HG03354 (cell line): ENCODE data around the gene KHDRBS1.
"Not testable (repeated sequence)": the region's sequence is repeated elsewhere in the genome, so short reads cannot be mapped to it uniquely, and the experiment has no call there.

Experiments used
- ATAC-seq: cut with Tn5 transposase; IDR thresholded peaks from one replicate; pipeline ENCODE4 v1.9.1; 2021; ENCODE audit warnings: mild to moderate bottlenecking; ENCODE audit not compliant: unreplicated experiment, poor library complexity, severe bottlenecking

The KHDRBS1 gene

DNA sequence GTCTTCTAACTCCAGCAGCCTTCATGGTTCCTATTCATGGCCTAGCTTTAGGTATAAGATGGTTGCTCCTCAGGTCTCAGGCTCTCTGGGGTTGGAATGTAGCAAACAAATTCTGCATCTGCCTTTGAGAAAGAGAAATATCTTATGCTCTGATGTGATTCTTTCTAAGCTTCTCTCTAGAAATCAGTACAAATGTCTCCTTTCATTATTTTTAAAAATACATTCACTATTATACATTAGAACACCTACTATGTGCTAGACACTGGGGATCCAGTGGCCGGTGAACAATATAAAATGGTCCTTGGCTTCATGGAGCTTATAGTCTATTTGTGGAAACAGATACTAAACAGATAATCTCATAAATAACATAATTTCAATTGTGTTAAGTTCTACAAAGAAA is 42.9 kb downstream of the KHDRBS1 start:
- ATAC-seq = no peak

- no peak for ATAC-seq
Measured at GRCh38 chr1:32060914-32061313, 47.2 kb downstream of the KHDRBS1 start.

- no peak for ATAC-seq
Measured at GRCh38 chr1:32062867-32063230, 49.2 kb downstream of the KHDRBS1 start.

DNA sequence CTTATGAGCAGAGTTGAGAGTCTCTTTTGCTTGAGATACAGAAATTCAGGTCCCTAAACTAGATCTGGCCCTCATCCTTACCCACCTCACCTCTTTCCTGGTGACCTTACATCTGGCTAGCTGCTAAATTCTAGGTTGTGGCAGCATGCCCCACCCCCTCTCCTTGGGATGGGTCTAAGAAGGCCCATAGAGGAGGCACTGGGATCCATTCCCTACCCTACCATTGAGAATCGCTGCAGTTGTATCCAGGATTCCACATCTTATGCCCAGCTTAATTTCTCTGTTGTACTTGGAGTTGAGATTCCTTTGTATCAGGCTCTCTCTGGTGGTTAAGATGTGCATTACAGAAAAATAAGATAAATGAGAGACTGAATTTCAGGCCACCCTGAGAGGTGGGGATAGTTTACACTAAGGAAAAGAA is 49.6 kb downstream of the KHDRBS1 start:
- no peak for ATAC-seq

DNA sequence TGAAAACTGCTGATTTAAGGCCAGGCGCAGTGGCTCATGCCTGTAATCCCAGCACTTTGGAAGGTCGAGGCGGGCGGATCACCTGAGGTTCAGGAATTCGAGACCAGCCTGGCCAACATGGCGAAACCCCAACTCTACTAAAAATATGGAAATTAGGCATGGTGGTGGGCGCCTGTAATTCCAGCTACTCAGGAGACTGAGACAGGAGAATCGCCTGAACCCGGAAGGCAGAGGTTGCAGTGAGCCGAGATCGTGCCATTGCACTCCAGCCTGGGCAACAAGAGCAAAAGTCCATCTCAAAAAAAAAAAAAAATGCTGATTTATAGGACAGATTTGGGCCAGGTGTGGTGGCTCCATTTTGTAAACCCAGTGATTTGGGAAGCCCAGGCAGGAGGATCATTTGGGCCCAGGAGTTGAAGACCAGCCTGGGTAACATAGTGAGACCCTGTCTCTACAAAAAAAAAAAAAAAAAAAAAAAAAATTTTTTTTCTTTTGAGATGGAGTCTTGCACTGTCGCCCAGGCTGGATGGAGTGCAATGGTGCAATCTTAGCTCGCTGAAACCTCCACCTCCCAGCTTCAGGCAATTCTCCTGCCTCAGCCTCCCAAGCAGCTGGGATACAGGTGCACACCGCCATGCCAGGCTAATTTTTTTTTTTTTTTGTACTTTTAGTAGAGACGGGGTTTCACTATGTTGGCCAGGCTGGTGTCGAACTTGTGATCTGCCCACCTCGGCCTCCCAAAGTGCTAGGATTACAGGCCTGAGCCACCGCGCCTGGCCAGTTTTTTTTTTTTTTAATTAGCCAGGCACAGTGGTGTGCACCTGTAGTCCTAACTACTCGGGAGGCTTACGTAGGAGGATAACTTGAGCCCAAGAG is 52.2 kb downstream of the KHDRBS1 start:
- not testable (repeated sequence) for ATAC-seq

DNA sequence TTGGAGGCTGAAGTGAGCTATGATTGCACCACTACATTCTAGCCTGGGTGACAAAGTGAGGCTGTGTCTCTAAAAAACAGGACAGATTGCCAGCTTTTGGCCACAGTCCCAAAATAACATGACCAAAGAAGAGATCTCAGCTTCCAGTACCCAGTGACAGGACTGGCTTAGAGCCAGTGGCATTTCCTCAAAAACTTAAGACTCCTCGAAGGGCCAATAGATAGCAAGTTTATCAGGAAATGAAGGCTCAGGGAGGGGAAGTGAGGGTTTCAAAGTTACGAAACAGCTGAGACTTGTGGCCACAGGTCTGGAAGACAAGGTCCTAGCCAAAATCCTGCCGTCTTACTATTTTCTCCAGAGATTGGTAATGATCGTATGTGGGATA is 52.8 kb downstream of the KHDRBS1 start:
- no peak for ATAC-seq

DNA sequence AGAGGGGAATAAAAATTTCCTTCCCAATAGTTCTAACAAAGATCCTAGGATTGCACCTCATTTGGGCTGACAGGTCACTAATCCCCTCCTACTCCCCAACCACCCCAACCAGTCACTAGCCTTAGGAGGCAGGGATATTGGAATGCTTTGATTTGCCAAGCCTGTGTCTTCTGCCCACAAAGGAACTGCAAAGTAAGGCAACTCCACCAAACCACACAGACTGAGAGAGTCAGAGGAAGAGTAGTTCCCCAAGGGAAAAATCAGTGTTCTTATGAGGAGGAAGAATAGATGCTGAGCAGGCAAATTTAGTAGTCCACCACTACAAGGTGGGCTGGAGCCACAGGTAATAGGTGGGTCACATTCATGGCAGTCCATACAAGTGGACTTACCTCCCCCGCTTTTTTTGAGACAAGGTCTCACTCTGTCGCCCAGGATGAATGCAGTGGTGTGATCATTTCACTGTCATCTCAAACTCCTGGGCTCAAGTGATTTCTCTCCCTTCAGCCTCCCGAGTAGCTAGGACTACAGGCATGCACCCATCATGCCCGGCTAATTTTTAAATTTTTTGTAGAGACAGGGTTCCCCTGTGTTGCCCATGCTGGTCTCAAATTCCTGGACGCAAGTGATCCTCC is 55.4 kb downstream of the KHDRBS1 start:
- ATAC-seq = no peak

DNA sequence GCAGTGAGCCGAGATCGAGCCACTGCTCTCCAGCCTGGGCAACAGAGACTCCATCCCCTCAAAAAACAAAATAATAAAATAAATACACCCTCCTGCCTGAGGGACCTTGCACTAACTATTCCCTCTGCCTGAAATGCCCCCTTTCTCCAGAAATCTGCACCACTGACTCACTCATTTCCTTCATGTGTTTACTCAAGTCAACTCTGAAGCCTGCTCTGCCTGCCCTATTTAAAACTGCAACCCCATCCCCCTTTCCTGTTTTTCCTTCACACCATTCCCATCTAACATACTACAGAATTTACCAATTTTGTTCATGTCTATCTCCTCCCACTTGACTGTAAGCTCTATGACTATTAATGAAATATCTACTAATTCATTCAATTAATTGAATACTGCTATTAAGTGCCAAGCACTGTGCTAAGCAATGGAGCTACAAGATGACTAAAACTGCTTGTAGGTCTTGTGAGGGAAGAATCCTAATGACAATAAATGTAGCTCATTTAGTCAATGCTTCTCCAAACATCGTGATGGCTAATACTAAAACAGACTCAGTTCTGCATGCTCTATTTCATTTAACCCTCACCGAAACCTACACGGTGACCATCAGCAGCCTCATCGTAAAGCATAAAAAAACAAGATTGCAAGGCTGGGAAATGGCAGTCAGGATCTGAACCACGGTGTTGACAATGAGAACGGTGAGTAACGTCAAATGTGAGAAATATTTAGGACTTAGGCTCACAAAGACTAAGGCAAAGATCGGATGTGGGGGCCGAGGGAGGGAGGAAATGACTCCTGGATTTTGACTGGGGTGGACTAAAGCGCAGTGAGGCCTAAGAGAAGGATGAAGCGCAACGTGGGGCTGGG is 58.3 kb downstream of the KHDRBS1 start:
- ATAC-seq = no peak

GRCh38 chr1:32072622-32073298 is 59.1 kb downstream of the KHDRBS1 start, which contains the start of gene TMEM39B:
Gene TMEM39B, plus strand, starts transcription at chr1:32072939. Its CDS starts 109 bp downstream, at chr1:32073048.
- ATAC-seq = peak; percentile 89

GRCh38 chr1:32073299-32074229 is 59.9 kb downstream of the KHDRBS1 start:
- ATAC-seq = peak; percentile 26

DNA sequence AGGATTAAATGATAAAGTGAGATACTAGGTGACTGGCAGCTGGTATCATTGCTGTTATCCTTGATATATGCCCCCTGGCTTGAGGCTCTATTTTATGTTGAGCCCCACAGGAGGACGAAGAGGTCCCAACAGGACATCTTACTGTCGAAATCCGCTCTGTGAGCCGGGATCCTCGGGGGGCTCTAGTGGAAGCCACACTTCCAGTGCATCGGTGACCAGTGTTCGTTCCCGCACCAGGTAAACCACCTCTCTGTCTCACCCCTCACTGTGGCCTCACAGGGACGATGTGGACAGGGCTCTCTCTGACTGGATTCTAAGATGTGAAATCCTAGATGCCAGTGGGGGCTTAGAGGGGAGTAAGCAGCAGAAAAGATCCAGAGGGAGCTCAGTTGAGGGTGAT is 61.2 kb downstream of the KHDRBS1 start:
- ATAC-seq = no peak

DNA sequence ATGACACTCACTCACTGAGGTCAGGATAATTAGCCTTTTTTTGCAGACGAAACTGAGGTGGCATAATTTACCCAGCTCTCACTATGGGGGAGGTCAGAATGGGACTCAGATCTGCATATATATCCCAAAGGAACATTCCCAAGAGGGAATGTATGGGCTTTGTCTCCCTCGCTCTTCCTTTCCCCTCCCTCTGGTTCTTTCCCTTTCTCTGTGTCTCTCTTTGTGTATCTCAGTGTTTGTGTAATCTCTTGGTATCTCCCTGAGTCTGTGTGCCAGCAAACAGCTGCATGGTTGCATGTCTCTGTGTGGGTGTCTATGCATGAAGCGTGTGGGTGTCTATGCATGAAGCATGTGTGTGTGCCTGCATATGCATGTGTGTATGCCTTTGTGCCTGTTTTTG is 63.8 kb downstream of the KHDRBS1 start:
- ATAC-seq = no peak

DNA sequence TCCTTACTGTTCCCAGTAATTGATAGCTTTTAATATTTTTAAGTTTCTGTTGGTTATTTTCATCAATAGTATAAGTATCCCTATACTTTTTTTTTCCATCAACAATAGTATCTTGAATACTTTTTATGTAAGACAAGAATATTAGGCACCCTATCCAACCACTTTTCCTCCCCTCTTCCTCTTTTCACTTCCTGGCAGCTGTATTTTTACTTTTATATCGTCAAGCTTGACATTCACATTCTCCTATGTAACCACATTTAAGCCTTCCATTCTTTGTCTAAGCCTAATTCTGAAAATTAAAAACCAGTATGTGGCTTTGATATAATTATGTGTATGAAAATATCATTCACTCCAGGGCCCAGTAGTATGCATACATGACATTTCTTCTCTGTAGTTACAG is 68.4 kb downstream of the KHDRBS1 start:
- no peak for ATAC-seq

DNA sequence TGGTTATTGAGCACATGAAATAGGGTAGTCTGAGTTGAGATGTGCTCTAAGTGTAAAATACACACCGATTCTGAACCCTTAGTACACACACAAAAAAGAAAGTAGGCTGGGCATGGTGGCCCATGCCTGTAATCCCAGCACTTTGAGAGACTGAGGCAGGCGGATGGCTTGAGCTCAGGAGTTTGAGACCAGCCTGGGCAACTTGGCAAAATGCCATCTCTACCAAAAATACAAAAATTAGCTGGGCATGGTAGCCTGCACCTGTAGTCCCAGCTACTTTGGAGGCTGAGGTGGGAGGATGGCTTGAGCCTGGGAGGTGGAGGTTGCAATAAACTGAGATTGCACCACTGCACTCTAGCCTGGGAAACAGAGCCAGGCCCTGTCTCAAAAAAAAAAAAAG is 72.7 kb downstream of the KHDRBS1 start:
- ATAC-seq = not testable (repeated sequence)

DNA sequence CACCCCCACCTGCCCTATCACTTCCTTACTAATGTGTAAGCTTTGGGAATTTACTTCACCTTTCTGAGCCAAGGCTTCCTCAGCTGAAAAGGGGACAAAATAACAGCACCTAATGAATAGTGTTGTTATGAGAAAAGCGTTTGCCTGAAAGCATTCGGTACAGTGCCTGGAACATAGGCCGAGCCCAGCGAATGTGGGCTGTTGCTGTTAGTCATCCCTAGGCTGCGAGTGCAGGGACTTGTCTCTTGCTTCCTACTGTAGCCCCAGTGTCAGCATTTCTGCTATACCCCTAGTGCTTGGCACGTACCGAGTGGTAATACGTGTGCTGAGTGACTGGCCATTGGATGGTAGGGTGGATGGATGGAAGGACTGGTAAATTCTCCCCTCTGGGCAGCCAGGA is 77.5 kb downstream of the KHDRBS1 start:
- no peak for ATAC-seq

- ATAC-seq = no peak
Measured at GRCh38 chr1:32091591-32091990, 77.9 kb downstream of the KHDRBS1 start.
